Astrocyte of the cerebellum (primary cell): ENCODE data around the gene STBD1.
"Not testable (repeated sequence)": the region's sequence is repeated elsewhere in the genome, so short reads cannot be mapped to it uniquely, and the experiment has no call there.

ENCODE experiments used
- DNase-seq: peaks from one replicate; pipeline ENCODE4 v3.0.0-alpha.2; 2011; ENCODE audit warnings: low read depth
- H3K4me3 ChIP-seq: 2 replicates; pipeline ENCODE4 v1.5.1; 2011; ENCODE audit warnings: mild to moderate bottlenecking, low read depth, low read length, moderate library complexity
- in situ Hi-C: cut with HindIII; loops from 2 replicates; pipeline ENCODE4 v1.10.0; 2017; ENCODE audit warnings: low sequenced_read_pairs
- TF ChIP-seq, protein P1 (sequence below): IDR thresholded peaks from 2 replicates; pipeline ENCODE4 v1.5.1; 2012; ENCODE audit warnings: low read length, low read depth, moderate library complexity, mild to moderate bottlenecking; ENCODE audit errors: missing control alignments

The STBD1 gene

DNA sequence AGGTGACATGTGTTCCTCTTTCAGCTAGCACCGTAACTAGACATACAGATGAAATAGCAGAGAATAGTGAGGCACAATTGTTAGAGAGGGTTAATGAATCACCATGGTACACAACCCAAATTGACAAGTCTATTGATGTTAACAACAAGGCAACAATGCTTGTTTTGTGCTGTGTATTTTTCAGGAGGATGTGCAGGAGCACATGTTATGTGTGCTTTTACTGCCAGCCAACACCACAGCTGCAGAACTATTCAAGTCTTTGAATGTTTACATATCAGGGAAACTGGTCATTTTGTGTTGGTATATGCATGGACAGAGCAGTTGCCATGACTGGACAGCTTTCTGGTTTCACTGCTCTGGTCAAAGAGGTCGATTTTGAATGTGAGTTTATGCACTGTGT lies 32.8 kb downstream of the STBD1 start:
- no peak for DNase-seq
- in situ Hi-C loops = no loop called here
- H3K4me3 ChIP-seq = no peak overlapping the region
- TF ChIP-seq, protein P1, sequence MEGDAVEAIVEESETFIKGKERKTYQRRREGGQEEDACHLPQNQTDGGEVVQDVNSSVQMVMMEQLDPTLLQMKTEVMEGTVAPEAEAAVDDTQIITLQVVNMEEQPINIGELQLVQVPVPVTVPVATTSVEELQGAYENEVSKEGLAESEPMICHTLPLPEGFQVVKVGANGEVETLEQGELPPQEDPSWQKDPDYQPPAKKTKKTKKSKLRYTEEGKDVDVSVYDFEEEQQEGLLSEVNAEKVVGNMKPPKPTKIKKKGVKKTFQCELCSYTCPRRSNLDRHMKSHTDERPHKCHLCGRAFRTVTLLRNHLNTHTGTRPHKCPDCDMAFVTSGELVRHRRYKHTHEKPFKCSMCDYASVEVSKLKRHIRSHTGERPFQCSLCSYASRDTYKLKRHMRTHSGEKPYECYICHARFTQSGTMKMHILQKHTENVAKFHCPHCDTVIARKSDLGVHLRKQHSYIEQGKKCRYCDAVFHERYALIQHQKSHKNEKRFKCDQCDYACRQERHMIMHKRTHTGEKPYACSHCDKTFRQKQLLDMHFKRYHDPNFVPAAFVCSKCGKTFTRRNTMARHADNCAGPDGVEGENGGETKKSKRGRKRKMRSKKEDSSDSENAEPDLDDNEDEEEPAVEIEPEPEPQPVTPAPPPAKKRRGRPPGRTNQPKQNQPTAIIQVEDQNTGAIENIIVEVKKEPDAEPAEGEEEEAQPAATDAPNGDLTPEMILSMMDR = no peak

DNA sequence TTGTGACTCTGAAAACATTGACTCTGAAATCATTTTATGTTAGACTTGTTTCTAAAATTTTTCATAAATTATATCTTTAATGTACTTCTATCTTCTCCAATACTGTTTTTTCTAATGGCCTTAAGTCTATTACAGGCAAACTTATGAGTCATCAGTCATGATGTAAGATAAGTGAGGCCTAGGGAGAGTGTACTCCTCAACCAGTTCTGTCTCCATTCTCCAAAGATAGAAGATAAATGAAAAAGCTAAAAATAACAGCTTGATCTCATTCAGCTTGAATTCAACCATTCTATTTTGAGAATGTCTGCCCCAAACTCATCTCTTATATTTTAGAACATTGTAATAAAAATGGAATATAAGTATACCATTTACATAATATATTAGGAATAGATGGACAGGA lies 34.5 kb downstream of the STBD1 start:
- H3K4me3 ChIP-seq = no peak overlapping the region
- in situ Hi-C loops = no loop called here
- DNase-seq = no peak
- TF ChIP-seq, protein P1 = no peak

DNA sequence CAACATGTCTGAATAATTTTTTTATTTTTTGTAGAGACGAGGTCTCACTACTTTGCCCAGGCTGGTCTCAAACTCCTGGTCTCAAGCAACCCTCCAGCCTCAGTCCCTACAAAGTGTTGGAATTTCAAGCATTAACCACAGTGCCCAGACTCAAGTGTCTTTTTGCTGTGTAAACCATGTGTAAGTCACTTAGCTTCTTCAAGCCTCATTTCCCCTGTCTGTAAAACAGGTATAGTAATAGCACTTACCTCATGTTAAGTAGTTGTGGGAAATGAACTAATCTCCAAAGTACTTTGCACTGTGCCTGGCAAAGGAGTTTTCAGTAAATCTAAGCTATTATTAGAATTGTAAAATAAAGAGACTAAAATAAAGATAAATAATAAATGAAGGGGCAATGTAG lies 35.7 kb downstream of the STBD1 start:
- H3K4me3 ChIP-seq = no peak overlapping the region
- TF ChIP-seq, protein P1 = no peak
- in situ Hi-C loops = no loop called here
- DNase-seq = no peak

DNA sequence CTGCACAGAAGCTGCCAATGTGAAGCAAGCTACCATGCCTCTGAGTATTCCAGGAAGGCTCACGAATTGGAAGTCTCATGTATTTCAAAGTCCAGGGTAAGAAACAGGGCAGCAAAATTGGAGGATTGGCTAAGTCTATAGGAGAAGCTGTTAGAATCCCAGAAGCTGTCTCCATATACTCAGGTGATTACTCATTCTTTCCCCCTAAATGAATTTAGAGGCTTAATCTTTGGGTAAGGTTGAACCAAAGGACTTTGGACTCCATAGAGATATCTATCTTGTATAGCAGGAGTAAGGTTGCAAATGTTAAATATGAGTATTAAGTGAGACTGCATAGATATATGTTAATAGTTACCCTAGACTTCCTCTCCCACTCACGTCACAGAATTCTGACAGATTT lies 36.3 kb downstream of the STBD1 start:
- TF ChIP-seq, protein P1 = no peak
- DNase-seq = no peak
- H3K4me3 ChIP-seq = no peak overlapping the region
- in situ Hi-C loops = no loop called here

DNA sequence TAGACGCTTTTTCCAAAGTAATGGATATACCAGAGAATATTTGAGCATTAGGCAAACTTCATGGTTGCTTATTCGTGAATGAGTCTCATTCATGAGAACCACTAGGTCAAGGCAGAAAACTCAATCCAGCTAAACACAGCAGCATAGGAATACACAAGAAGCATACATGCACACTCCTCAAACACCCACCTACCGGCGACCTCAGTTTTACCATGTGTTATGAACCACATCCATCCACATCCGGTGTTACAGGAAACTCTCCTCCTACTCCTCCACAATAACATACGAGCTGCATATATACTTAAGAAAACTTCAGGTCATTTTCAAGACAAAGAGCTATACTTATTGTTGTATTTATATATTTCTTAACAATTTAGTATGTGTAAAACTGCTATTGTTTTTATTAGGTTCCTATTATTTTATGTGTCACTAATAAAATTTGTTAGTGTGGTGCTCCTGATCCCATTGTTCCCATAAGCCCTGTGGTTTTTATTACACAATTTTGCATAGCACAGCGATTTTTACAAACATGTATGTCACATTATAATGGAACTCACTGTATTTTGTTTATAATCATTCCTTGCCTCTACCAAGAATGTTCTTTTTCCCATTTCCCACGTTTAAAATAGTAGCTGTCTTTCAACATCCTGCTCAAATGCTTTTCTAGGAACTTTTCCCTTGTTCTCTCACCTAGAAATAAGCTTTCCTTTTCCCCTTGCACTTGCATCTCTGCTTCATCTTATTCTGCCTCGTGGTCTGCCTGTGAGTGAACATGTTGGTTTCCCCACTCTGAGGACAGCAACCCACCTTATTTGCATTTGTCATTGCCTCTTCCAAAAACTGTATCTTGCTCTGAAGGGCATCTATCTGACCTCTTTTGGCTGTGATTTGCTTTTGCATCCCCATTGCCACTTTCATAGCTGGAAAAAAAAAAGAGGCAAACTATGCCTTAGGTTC lies 48.3 kb downstream of the STBD1 start:
- in situ Hi-C loops = no loop called here
- no peak for DNase-seq

DNA sequence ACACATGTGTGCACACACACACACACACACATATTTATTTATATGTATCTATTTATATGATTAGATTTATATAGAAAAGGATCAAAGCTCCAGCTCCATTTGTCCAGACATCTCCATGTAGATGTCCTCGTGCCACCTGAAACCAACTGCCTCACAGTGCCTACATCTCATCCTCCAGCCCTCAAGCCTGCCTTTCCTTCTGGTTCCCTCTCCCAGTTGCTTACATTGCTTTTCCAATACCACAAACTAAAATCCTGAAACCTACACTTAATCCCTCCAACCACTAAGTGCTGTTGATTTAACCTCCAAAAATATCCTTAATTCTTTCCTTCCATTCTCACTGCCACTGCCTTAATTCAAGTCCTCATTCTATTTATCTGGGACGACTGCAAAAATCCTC lies 51.4 kb downstream of the STBD1 start:
- no peak overlapping the region for H3K4me3 ChIP-seq
- DNase-seq = no peak
- TF ChIP-seq, protein P1 = no peak
- in situ Hi-C loops = no loop called here

More for the DNA sequence above, 48.3 kb downstream of the STBD1 start:
- TF ChIP-seq, protein P1 = no peak
- H3K4me3 ChIP-seq = no peak overlapping the region

DNA sequence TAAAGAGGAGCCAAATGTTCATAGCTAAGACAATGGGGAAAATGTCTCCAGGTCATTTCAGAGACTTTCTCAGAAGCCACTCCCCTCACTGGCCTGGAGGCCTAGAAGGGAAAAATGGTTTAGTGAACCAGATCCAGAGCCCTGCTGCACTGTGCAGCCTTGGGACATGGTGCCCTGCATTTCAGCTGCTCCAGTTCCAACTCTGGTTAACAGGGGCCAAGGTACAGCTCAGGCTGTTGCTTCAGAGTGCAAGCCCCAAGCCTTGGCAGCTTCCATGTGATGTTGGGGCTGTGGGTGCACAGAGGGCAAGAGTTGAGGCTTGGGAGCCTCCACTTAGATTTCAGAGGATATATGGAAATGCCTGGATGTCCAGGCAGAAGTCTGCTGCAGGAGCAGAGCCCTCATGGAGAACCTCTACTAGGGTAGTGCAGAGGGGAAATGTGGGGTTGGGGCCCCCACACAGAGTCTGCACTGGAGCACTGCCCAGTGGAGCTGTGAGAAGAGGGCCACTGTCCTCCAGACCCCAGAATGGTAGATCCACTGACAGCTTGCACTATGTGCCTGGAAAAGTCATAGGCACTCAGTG lies 53.4 kb downstream of the STBD1 start:
- in situ Hi-C loops, H3K4me3 ChIP-seq, DNase-seq: not testable (repeated sequence)
